HPDE6-E6E7 (cell line): ENCODE measurements around the gene B3GNT3.
"Not testable (repeated sequence)": the region's sequence is repeated elsewhere in the genome, so short reads cannot be mapped to it uniquely, and the experiment has no call there.

ENCODE experiments used
- DNase-seq: peaks from one replicate; pipeline ENCODE4 v3.0.0; 2011; ENCODE audit warnings: missing footprints; ENCODE audit errors: extremely low spot score

Gene B3GNT3

GRCh38 chr19:17796838-17797423 is 2.0 kb downstream of the B3GNT3 start:
- no peak for DNase-seq

- peak; percentile 97 for DNase-seq
Measured at GRCh38 chr19:17797424-17798201, 2.7 kb downstream of the B3GNT3 start.

- DNase-seq = not testable (repeated sequence)
Measured at GRCh38 chr19:17798599-17798998, 3.7 kb downstream of the B3GNT3 start.

GRCh38 chr19:17802137-17802858 is 7.4 kb downstream of the B3GNT3 start:
- no peak for DNase-seq

- no peak for DNase-seq
Measured at GRCh38 chr19:17803264-17803896, 8.4 kb downstream of the B3GNT3 start.

GRCh38 chr19:17805427-17805826 is 10.5 kb downstream of the B3GNT3 start:
- DNase-seq = no peak

- DNase-seq = no peak
Measured at GRCh38 chr19:17806945-17807344, 12.0 kb downstream of the B3GNT3 start.

- DNase-seq = no peak
Measured at GRCh38 chr19:17807731-17808316, 12.9 kb downstream of the B3GNT3 start.

- no peak for DNase-seq
Measured at GRCh38 chr19:17811103-17811502, 16.2 kb downstream of the B3GNT3 start.

- DNase-seq = no peak
Measured at GRCh38 chr19:17811681-17812080, 16.7 kb downstream of the B3GNT3 start.

- DNase-seq = no peak
Measured at GRCh38 chr19:17812099-17812498, 17.2 kb downstream of the B3GNT3 start.

- no peak for DNase-seq
Measured at GRCh38 chr19:17817668-17818363, 22.9 kb downstream of the B3GNT3 start.

GRCh38 chr19:17821190-17821589 is 26.3 kb downstream of the B3GNT3 start, which contains the start of gene INSL3:
TSS of gene INSL3 (minus strand) at chr19:17821519. CDS start at chr19:17821506, 13 bp downstream.
- no peak for DNase-seq

- no peak for DNase-seq
Measured at GRCh38 chr19:17824339-17824738, 29.4 kb downstream of the B3GNT3 start.

- no peak for DNase-seq
Measured at GRCh38 chr19:17826508-17827056, 31.6 kb downstream of the B3GNT3 start.

- peak; percentile 83 for DNase-seq
Measured at GRCh38 chr19:17829855-17830566, 35.1 kb downstream of the B3GNT3 start.

GRCh38 chr19:17830567-17831418 is 35.9 kb downstream of the B3GNT3 start:
- DNase-seq = peak; percentile 97

GRCh38 chr19:17831419-17831888 is 36.5 kb downstream of the B3GNT3 start:
- DNase-seq = no peak
